HEK293 (cell line): Measurements from ENCODE around the gene TASP1.

Experiments used
- CTCF ChIP-seq: fragments of 450-650 bp; formaldehyde crosslinking; IDR thresholded peaks from 2 replicates; pipeline ENCODE4 v1.5.1; 2016; ENCODE audit warnings: missing biosample characterization, missing genetic modification characterization
- SETDB1 ChIP-seq: IDR thresholded peaks from one replicate; pipeline ENCODE4 v1.6.1; 2017; ENCODE audit warnings: mild to moderate bottlenecking, low read length, moderate library complexity, mixed read lengths; ENCODE audit not compliant: insufficient read length
- TF ChIP-seq, protein P1 (sequence below): fragments of 450-650 bp; IDR thresholded peaks from 2 replicates; pipeline ENCODE4 v1.5.1; 2018; ENCODE audit warnings: missing biosample characterization, mild to moderate bottlenecking, missing genetic modification characterization

DNA sequence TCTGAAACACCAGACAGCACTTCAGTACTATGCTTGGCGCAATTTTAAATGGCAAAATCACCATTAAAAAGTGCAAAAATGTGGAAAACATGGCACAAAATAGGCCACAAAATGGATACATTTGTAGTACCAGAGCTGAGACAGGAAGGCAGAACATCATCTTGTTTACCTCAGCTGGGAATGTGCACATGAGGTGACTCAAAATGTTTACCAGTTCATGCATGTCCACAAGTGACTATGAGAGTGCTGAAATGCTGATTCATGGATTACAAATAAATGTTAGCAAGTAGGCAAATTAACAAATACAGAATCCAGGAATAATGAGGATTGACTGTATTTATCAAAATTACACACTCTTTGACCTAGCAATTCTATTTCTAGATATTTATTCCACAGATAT, 216.1 kb downstream of the TASP1 start:
- TF ChIP-seq, protein P1, sequence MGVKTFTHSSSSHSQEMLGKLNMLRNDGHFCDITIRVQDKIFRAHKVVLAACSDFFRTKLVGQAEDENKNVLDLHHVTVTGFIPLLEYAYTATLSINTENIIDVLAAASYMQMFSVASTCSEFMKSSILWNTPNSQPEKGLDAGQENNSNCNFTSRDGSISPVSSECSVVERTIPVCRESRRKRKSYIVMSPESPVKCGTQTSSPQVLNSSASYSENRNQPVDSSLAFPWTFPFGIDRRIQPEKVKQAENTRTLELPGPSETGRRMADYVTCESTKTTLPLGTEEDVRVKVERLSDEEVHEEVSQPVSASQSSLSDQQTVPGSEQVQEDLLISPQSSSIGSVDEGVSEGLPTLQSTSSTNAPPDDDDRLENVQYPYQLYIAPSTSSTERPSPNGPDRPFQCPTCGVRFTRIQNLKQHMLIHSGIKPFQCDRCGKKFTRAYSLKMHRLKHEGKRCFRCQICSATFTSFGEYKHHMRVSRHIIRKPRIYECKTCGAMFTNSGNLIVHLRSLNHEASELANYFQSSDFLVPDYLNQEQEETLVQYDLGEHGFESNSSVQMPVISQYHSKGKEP (tag by site-specific recombination): no peak
- TF ChIP-seq SETDB1 (no peak), CTCF (tag by site-specific recombination) (no peak)
